ENCODE measurements around the gene NEDD4.

GRCh38 chr15:55959744-55960447, 33.5 kb downstream of the NEDD4 start:
- TF ChIP-seq CTCF (IDR thresholded peaks at IDR 0.05) (no peak), POLR2A (IDR thresholded peaks at IDR 0.05) (no peak)

Measured in lower leg skin (tissue), 3 donors.